C1 segment of cervical spinal cord (tissue), 14 donors: ENCODE results near the gene SLC25A4.
A peak's percentile ranks its signal among the peaks of the same experiment; 100 is the strongest.
"Not testable (repeated sequence)": the region's sequence is repeated elsewhere in the genome, so short reads cannot be mapped to it uniquely, and the experiment has no call there.

Source experiments
- DNase-seq, 14 donors: peaks; one replicate each; lab custom pipeline; 2025; lab: John Stamatoyannopoulos, UW

Gene SLC25A4

DNA sequence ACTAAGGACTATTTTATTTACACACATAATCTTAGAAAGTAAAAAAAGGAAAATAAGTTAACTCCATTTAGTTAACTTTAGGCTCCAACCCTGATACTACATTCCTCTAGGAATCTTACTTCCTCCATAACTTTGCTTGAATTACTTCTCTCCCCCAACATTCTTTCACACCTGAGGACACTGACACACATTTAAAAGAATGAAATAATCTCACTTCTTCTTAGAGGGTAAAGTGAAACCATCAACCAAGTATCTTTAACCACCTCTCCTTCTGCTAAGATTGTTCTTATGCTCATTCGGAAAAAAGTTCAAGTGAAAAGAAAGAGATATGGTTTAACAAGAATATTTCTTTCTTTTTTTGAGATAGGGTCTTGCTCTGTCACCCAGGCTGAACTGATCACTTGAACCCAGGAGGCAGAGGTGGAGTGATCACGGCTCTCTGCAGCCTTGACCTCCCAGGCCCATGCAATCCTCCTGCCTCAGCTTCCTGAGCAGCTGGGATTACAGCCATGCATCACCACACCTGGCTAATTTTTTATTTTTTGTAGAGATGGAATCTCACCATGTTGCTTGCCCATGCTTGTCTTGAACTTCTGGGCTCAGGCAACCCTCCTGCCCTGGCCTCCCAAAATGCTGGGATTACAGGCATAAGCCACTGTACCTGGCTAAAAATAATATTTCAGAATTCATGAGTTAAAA, 28.5 kb downstream of the SLC25A4 start:
- no peak for DNase-seq

DNA sequence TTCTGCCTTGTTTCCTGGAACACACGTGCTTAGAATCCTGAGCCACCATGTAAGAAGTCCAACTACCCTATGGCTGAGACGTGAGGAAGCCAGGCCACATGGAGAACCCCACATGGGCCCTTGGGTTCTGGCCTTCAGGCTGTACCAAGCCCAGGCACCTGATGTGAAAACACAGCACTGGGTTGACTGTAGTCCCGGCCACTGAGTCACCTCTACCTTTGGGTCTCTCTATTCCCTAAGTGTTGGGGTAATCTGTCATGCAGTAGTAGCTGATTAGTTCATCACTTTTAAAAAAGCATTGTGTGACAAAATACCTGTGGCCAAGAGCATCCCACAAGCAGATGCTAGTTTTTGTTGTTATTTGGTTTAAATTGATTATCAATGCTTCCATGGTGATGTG, 36.4 kb downstream of the SLC25A4 start:
- DNase-seq, result no peak

DNA sequence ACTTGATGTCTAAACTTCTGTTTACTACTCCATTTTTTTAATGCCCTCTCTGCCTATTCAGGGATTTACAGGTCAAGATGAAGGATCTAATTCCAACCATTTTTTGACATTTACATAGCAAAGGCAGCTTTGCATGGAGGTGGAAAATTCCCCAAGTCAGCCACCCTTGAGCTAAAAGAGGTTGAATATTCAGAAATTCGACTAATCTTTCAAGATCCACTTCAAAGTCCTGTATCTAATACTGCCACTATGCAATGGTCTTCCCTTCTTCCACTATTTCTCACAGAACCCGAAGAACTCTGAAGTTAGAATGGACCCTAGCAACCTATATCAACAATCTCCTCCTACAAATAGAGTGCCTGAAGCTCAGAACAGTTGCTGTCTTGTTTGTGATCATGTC, 39.2 kb downstream of the SLC25A4 start:
- no peak for DNase-seq

DNA sequence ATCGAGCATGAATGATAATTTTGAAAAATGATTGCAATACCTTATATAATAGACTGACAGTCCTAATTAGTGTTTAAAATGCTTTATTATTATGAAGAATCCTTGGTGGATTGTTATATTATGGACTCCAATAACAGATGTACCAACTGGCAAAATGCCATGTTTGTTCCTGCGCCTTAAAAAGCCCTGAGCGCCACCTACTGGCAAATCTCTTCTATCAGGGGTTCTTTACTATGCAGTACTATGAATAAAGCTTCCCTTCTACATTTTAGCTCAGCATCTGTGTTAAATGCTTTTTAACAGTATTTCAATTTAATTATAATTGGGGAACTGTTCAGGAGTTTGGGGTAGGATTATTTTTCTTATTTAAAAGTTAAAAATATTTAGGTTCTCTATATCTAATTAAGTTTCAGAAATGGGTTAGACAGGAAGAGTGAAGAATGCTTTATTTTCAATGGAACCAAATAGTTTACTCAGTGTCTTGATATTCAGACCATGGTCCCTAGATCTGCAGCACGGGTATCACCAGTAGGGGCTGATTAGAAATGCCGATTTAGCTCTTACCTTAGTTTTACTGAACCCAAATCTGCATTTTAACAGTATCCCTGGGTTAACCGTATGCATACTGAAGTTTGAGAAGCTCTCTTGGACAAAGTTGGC, 40.7 kb downstream of the SLC25A4 start:
- peak in 11 of 14 donors; percentile 5 to 61 (median 27) for DNase-seq

DNA sequence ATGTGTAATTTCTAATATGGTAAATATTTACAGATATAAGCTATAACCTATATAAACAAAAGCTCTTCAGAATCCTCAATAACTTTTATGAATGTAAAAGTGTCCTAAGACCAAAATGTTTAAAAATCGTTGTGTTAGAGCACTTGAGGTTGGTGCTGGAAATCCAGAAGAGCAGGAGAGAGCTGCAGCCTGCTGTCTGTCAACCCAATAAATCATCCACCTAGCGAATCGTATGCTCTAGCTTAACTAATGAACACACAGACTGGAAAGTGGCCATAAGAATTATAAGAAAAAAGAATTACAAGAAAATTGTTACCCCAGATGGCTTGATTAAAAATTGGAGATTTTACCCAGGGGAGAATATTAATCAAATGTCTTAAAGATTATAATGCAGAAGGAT, 43.7 kb downstream of the SLC25A4 start:
- DNase-seq, result no peak

DNA sequence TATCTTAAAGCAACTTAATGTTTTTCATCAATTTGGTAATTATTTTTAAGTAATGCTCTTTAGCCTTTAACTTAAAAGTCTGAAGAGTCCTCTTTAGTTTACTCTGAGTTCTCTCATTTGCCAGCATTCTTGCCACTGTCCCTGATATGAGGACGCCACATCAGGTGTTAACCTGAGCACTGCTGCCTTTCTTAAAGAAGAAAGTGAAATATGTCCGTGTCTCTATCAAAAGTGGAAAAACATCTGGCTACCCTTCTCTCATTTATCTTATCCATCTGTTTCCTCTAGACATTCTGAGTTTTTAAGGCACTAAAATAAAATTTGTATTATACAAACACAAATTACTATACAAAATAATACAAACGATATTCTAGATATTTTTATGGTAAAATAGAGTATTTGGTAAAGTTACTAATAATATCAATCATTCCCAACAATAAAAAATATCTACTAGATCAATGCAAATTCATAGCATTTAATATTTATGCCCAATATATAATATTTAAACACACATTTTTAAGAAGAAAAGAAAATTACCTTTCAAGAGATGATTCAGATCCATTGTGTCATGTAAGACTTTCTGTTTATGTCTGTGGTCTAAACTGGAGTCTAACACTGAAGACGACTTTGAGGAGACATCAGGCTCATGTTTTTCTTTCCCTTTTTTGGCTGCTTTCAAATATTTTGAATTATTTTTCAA, 46.7 kb downstream of the SLC25A4 start:
- no peak for DNase-seq

DNA sequence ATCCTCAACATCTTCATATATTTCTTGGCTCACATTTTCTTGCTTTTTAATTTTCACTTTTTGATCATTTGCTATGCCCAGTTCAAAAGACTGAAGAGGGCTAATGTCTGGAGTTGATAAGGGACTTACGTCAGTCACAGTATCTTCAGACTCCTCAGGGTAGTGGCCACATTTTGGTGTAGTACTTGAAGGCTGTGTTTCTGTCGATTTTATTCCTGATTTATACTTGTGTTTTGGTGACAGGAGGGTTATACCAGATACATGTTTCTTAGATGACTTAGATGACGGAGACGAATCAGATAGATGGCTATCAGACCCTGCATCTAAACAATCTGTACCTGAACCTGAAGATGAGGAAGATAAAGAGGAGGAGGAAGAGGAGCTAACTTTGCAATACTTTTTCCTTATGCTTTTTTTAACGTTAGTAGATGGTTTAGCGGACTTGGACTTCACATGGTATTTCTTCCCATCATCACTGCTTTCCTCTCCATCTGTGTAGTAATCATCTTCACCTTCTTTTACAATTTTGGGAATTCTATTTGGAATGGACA, 47.3 kb downstream of the SLC25A4 start:
- no peak for DNase-seq

DNA sequence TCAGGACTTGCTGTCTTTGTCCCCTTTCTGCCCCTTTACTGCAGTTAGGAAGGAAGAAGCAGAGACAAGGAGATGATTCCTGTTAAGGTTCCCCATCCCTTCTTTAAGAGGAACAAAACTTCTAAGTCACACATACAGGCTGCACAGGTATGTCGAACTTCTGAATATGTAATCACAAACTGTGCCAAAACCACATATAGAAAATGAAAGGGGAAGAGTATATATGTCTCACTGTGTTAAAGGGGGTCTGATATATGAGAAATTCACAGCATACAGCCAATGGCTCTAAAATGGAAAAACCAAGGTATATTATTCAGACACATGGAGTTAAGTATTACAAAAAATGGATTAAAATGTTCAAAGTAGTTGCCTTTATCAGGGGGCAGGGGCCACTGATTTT, 49.0 kb downstream of the SLC25A4 start:
- no peak for DNase-seq

DNA sequence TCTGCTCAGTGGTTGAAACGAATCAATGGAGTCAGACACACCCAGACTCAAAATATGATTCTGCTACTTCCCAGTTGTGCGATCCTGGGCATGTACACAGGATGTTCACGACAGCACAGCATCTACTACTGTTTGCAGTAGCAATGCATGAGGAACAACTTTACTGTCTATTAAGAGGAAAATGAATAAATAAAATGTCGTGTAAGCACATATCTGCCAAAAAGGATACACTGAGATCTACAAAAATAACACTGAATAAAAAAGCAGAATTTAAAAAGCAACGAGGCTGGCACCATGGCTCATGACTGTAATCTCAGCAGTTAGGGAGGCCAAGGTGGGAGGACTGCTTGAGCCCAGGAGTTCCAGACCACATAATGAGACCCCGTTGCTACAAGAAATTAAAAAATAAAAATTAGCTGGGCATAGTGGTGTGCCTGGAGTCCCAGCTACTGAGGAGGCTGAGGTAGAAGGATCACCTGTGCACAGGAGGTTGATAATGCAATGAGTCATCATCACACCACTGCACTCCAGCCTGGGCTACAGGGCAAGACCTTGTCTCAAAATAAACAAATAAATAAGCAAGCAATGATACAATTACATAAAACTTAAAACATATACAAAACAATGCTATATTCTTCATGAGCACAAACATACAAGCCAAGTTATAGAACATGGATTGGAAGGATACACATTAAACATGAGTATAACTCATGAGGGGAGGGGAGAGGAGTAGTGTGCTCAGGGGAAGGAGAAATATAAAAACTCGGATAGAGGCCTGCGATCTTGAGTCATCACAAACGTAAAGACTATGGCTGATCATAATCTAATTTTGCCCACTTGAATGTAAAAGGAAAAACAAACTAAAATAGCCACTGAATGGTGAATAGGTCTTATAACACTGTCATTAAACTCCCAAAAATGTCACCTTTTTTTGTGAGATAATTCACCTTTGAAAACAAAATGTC, 52.1 kb downstream of the SLC25A4 start:
- DNase-seq, result no peak

DNA sequence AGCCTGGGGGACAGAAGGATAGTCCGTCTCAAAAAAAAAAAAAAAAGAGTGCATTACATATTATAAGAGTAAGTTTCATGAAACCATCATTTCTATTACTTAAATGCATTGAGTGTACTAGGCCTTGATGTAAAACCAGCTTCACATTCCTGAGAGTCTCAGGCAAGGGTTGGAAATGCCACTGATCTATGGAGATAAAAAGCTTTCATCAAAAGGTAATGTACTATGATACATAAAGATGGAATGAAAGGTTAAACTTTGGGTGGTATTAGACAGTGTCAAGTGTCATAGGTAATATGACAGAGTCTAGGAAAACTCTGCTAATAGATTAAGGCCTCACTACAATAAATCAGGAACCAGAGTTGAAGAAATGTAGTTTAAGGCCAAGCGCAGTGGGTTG, 53.4 kb downstream of the SLC25A4 start:
- DNase-seq, result no peak

DNA sequence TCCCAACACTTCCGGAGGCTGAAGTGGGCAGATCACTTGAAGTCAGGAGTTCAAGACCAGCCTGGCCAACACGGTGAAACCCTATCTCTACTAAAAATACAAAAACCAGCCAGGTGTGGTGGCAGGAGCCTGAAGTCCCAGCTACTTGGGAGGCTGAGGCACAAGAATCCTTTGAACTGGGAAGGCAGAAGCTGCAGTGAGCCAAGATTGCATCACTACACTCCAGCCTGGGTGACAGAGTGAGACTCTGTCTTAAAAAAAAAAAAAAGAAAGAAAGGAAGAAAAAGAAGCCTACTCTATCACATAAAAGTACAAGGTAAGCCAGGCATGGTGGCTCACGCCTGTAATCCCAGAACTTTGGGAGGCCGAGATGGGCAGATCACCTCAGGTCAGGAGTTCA, 55.1 kb downstream of the SLC25A4 start:
- not testable (repeated sequence) for DNase-seq
